Astrocyte (in vitro differentiated cells and primary cell): ENCODE measurements around the gene DNAH14. TPM values are rescaled to one million over a fixed set of nuclear protein-coding genes. Genes with fewer than 3 reads are reported as not detected.
A peak's percentile ranks its signal among the peaks of the same experiment; 100 is the strongest.

Source experiments
- DNase-seq: peaks from one replicate; pipeline ENCODE4 v3.0.0-alpha.2; 2010; ENCODE audit warnings: low read depth
- FAIRE-seq: peaks from 2 replicates; lab custom pipeline; 2011; peaks lifted over from hg19 to GRCh38; lab: Jason Lieb, UNC
- H2AFZ ChIP-seq: 2 replicates; pipeline ENCODE4 v1.6.0; 2012; ENCODE audit warnings: low read depth, low read length, inconsistent platforms
- H3K27ac ChIP-seq: 2 replicates; pipeline ENCODE4 v1.5.1; 2011; ENCODE audit warnings: low read depth, low read length, inconsistent platforms
- H3K27me3 ChIP-seq: 2 replicates; pipeline ENCODE4 v1.6.0; 2011; ENCODE audit warnings: low read length, inconsistent platforms; ENCODE audit not compliant: insufficient read depth
- H3K36me3 ChIP-seq: 2 replicates; pipeline ENCODE4 v1.5.1; 2011; ENCODE audit warnings: low read length, inconsistent platforms; ENCODE audit not compliant: insufficient read depth
- H3K4me1 ChIP-seq: 2 replicates; pipeline ENCODE4 v1.5.1; 2011; ENCODE audit warnings: low read length, inconsistent platforms; ENCODE audit not compliant: insufficient read depth
- H3K4me2 ChIP-seq: 2 replicates; pipeline ENCODE4 v1.6.0; 2012; ENCODE audit warnings: low read length, inconsistent platforms
- H3K4me3 ChIP-seq: 2 replicates; pipeline ENCODE4 v1.5.1; 2011; ENCODE audit warnings: low read depth, mild to moderate bottlenecking, low read length, inconsistent platforms; ENCODE audit not compliant: insufficient read depth
- H3K79me2 ChIP-seq: 2 replicates; pipeline ENCODE4 v1.6.0; 2012; ENCODE audit warnings: mild to moderate bottlenecking, low read length, inconsistent platforms; ENCODE audit not compliant: insufficient read depth
- H3K9ac ChIP-seq: 2 replicates; pipeline ENCODE4 v1.6.0; 2012; ENCODE audit warnings: mild to moderate bottlenecking, low read length, inconsistent platforms
- H3K9me3 ChIP-seq: 2 replicates; pipeline ENCODE4 v1.5.1; 2012; ENCODE audit warnings: low read depth, mild to moderate bottlenecking, low read length, inconsistent platforms; ENCODE audit not compliant: insufficient read depth
- H4K20me1 ChIP-seq: 2 replicates; pipeline ENCODE4 v1.6.0; 2012; ENCODE audit warnings: low read length, inconsistent platforms; ENCODE audit not compliant: insufficient read depth
- H3K27ac Mint-ChIP-seq: one replicate; pipeline ENCODE4 v1.8.0; 2021; ENCODE audit warnings: mild to moderate bottlenecking, mixed read lengths; ENCODE audit not compliant: unreplicated experiment
- H3K27me3 Mint-ChIP-seq: one replicate; pipeline ENCODE4 v1.8.0; 2021; ENCODE audit warnings: low read depth, mixed read lengths; ENCODE audit not compliant: unreplicated experiment
- H3K36me3 Mint-ChIP-seq: one replicate; pipeline ENCODE4 v1.8.0; 2021; ENCODE audit warnings: low read depth, mixed read lengths; ENCODE audit not compliant: unreplicated experiment
- H3K4me1 Mint-ChIP-seq: one replicate; pipeline ENCODE4 v1.8.0; 2021; ENCODE audit warnings: low read depth, mixed read lengths; ENCODE audit not compliant: unreplicated experiment
- H3K4me3 Mint-ChIP-seq: one replicate; pipeline ENCODE4 v1.8.0; 2021; ENCODE audit warnings: mild to moderate bottlenecking, moderate library complexity, mixed read lengths; ENCODE audit not compliant: unreplicated experiment
- H3K9me3 Mint-ChIP-seq: one replicate; pipeline ENCODE4 v1.8.0; 2021; ENCODE audit warnings: mild to moderate bottlenecking, mixed read lengths; ENCODE audit not compliant: unreplicated experiment
- CTCF ChIP-seq: IDR thresholded peaks from 2 replicates; pipeline ENCODE4 v1.5.1; 2011; ENCODE audit warnings: low read depth, mild to moderate bottlenecking, inconsistent platforms, low read length, moderate library complexity; ENCODE audit not compliant: insufficient read depth
- EZH2 ChIP-seq: IDR thresholded peaks from 2 replicates; pipeline ENCODE4 v1.6.1; 2012; ENCODE audit warnings: mild to moderate bottlenecking, low read length, inconsistent platforms; ENCODE audit not compliant: insufficient read depth
- total RNA-seq: library from RNA; stranded (reverse); gene quantifications from 2 replicates; pipeline ENCODE4 v1.2.1, GENCODE V29; 2021

DNAH14 gene
- total RNA-seq, 1 donor from 2014 or later = 21.2 TPM

DNA sequence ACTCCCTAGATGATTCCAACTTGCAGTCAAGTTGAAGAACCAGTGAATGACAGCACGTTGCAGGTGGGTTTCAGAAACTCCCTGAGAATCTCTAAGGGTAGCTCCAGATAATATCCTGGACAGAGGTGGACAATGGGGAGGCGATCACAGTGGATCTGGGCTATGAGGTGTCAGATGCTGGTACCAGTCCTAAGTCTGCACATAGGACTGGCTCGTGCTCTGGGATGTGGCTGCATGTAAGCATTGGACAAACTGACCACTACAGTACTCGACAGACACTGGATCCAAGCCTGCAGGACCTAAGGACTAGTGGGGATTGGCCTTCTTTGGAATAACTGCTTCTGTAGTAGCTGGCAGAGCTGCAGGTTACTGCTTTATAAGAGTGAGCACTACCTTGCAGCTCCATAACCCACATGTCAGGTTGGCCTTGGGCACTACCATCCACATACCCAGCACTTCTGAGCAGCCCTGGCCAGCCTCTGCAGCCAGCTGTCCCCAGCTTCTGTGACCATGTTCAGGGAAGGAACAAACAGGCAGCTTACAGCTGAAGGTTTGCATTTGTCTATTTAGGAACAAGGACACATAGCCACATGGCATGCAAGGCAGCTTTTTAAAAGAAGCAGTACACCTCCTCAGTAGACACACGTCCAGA lies 33.2 kb upstream of the DNAH14 start:
- Histone ChIP-seq H3K4me1 (no peaks in the 10 kb centered on the region), H3K9me3 (no peaks in the 10 kb centered on the region), H3K27ac (no peak overlapping the region), H2AFZ (no peak overlapping the region), H3K4me3 (no peak overlapping the region), H3K36me3 (no peaks in the 10 kb centered on the region), H3K27me3 (no peaks in the 10 kb centered on the region), H3K79me2 (no peaks in the 10 kb centered on the region), H3K4me2 (no peak overlapping the region), H4K20me1 (no peaks in the 10 kb centered on the region), H3K9ac (no peak overlapping the region)
- TF ChIP-seq EZH2 (no peak), CTCF (no peak)
- H3K27me3 Mint-ChIP-seq = no peaks in the 10 kb centered on the region
- H3K4me3 Mint-ChIP-seq = no peak overlapping the region
- peaks cover 4% of the 10 kb centered on the region for H3K4me1 Mint-ChIP-seq
- DNase-seq (no peak), FAIRE-seq (no peak)
- no peaks in the 10 kb centered on the region for H3K36me3 Mint-ChIP-seq
- H3K9me3 Mint-ChIP-seq = peaks cover 8% of the 10 kb centered on the region
- H3K27ac Mint-ChIP-seq = no peak overlapping the region

GRCh38 chr1:224897529-224898327 lies 31.7 kb upstream of the DNAH14 start:
- peaks cover 8% of the 10 kb centered on the region for H3K9me3 Mint-ChIP-seq
- no peaks in the 10 kb centered on the region for H3K4me1 ChIP-seq
- no peaks in the 10 kb centered on the region for H3K36me3 Mint-ChIP-seq
- no peaks in the 10 kb centered on the region for H3K9me3 ChIP-seq
- no peaks in the 10 kb centered on the region for H3K27me3 Mint-ChIP-seq
- TF ChIP-seq CTCF (no peak), EZH2 (no peak)
- DNase-seq (peak; percentile 17), FAIRE-seq (no peak)
- H3K4me2 ChIP-seq = no peak overlapping the region
- H4K20me1 ChIP-seq = no peaks in the 10 kb centered on the region
- H3K4me1 Mint-ChIP-seq = peaks cover 4% of the 10 kb centered on the region
- H3K27me3 ChIP-seq = no peaks in the 10 kb centered on the region
- H3K4me3 ChIP-seq = no peak overlapping the region
- H3K4me3 Mint-ChIP-seq = no peak overlapping the region
- no peak overlapping the region for H3K27ac ChIP-seq
- H3K9ac ChIP-seq = no peak overlapping the region
- H3K36me3 ChIP-seq = no peaks in the 10 kb centered on the region
- H3K27ac Mint-ChIP-seq = no peak overlapping the region
- H3K79me2 ChIP-seq = no peaks in the 10 kb centered on the region
- H2AFZ ChIP-seq = no peak overlapping the region

- TF ChIP-seq EZH2 (no peak), CTCF (no peak)
- no peaks in the 10 kb centered on the region for H3K27me3 Mint-ChIP-seq
- Histone ChIP-seq H3K4me2 (no peak overlapping the region), H3K4me3 (no peak overlapping the region), H3K9me3 (no peaks in the 10 kb centered on the region), H3K4me1 (no peaks in the 10 kb centered on the region), H3K36me3 (no peaks in the 10 kb centered on the region), H3K27me3 (no peaks in the 10 kb centered on the region), H4K20me1 (no peaks in the 10 kb centered on the region), H3K27ac (no peak overlapping the region), H3K9ac (no peak overlapping the region), H3K79me2 (no peaks in the 10 kb centered on the region), H2AFZ (no peak overlapping the region)
- peaks cover 8% of the 10 kb centered on the region for H3K9me3 Mint-ChIP-seq
- no peak overlapping the region for H3K27ac Mint-ChIP-seq
- H3K4me3 Mint-ChIP-seq = no peak overlapping the region
- no peaks in the 10 kb centered on the region for H3K36me3 Mint-ChIP-seq
- H3K4me1 Mint-ChIP-seq = peaks cover 4% of the 10 kb centered on the region
- no peak for DNase-seq
- FAIRE-seq = no peak
Observed at GRCh38 chr1:224898937-224899336, 30.5 kb upstream of the DNAH14 start.
